ENCODE data around the gene ZBTB3.

GRCh38 chr11:62705880-62706849 is 47.8 kb downstream of the ZBTB3 start:
- TF ChIP-seq BRCA1 (CRISPR knock-in tag; IDR thresholded peaks at IDR 0.05) (no peak), ZBTB21 (CRISPR knock-in tag; IDR thresholded peaks at IDR 0.05) (no peak), POLR2A (IDR thresholded peaks at IDR 0.05; ENCODE audit: insufficient read depth in 1 of 2, low read depth in 2 of 2, low read length in 2 of 2) (peak in 1 of 2 experiments; percentile 74; a peak in 2 of 4 replicates), POLR2AphosphoS5 (IDR thresholded peaks at IDR 0.05; ENCODE audit: low read depth, low read length) (peak; percentile 66), EP300 (IDR thresholded peaks at IDR 0.05; ENCODE audit: low read depth in 2 of 2, low read length in 2 of 2) (no peak), EP300 (CRISPR knock-in tag; IDR thresholded peaks at IDR 0.05; ENCODE audit: borderline replicate concordance) (no peak)
- TF ChIP-seq, protein P1, sequence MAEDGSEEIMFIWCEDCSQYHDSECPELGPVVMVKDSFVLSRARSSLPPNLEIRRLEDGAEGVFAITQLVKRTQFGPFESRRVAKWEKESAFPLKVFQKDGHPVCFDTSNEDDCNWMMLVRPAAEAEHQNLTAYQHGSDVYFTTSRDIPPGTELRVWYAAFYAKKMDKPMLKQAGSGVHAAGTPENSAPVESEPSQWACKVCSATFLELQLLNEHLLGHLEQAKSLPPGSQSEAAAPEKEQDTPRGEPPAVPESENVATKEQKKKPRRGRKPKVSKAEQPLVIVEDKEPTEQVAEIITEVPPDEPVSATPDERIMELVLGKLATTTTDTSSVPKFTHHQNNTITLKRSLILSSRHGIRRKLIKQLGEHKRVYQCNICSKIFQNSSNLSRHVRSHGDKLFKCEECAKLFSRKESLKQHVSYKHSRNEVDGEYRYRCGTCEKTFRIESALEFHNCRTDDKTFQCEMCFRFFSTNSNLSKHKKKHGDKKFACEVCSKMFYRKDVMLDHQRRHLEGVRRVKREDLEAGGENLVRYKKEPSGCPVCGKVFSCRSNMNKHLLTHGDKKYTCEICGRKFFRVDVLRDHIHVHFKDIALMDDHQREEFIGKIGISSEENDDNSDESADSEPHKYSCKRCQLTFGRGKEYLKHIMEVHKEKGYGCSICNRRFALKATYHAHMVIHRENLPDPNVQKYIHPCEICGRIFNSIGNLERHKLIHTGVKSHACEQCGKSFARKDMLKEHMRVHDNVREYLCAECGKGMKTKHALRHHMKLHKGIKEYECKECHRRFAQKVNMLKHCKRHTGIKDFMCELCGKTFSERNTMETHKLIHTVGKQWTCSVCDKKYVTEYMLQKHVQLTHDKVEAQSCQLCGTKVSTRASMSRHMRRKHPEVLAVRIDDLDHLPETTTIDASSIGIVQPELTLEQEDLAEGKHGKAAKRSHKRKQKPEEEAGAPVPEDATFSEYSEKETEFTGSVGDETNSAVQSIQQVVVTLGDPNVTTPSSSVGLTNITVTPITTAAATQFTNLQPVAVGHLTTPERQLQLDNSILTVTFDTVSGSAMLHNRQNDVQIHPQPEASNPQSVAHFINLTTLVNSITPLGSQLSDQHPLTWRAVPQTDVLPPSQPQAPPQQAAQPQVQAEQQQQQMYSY (CRISPR knock-in tag; IDR thresholded peaks at IDR 0.05): no peak
- TF ChIP-seq, protein P2, sequence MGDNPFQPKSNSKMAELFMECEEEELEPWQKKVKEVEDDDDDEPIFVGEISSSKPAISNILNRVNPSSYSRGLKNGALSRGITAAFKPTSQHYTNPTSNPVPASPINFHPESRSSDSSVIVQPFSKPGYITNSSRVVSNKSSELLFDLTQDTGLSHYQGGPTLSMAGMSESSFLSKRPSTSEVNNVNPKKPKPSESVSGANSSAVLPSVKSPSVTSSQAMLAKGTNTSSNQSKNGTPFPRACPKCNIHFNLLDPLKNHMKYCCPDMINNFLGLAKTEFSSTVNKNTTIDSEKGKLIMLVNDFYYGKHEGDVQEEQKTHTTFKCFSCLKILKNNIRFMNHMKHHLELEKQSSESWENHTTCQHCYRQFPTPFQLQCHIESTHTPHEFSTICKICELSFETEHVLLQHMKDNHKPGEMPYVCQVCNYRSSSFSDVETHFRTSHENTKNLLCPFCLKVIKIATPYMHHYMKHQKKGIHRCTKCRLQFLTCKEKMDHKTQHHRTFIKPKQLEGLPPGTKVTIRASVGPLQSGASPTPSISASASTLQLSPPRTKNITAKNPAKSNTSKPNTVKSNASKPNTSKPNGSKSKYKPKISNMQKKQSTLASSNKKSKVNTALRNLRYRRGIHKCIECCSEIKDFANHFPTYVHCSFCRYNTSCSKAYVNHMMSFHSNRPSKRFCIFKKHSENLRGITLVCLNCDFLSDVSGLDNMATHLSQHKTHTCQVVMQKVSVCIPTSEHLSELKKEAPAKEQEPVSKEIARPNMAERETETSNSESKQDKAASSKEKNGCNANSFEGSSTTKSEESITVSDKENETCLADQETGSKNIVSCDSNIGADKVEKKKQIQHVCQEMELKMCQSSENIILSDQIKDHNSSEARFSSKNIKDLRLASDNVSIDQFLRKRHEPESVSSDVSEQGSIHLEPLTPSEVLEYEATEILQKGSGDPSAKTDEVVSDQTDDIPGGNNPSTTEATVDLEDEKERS (CRISPR knock-in tag; IDR thresholded peaks at IDR 0.05): no peak
- TF ChIP-seq, protein P3, sequence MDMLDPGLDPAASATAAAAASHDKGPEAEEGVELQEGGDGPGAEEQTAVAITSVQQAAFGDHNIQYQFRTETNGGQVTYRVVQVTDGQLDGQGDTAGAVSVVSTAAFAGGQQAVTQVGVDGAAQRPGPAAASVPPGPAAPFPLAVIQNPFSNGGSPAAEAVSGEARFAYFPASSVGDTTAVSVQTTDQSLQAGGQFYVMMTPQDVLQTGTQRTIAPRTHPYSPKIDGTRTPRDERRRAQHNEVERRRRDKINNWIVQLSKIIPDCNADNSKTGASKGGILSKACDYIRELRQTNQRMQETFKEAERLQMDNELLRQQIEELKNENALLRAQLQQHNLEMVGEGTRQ (IDR thresholded peaks at IDR 0.05; ENCODE audit: low read depth, low read length): no peak
- TF ChIP-seq, protein P3 (CRISPR knock-in tag; IDR thresholded peaks at IDR 0.05; ENCODE audit: borderline replicate concordance): no peak
- TF ChIP-seq, protein P4, sequence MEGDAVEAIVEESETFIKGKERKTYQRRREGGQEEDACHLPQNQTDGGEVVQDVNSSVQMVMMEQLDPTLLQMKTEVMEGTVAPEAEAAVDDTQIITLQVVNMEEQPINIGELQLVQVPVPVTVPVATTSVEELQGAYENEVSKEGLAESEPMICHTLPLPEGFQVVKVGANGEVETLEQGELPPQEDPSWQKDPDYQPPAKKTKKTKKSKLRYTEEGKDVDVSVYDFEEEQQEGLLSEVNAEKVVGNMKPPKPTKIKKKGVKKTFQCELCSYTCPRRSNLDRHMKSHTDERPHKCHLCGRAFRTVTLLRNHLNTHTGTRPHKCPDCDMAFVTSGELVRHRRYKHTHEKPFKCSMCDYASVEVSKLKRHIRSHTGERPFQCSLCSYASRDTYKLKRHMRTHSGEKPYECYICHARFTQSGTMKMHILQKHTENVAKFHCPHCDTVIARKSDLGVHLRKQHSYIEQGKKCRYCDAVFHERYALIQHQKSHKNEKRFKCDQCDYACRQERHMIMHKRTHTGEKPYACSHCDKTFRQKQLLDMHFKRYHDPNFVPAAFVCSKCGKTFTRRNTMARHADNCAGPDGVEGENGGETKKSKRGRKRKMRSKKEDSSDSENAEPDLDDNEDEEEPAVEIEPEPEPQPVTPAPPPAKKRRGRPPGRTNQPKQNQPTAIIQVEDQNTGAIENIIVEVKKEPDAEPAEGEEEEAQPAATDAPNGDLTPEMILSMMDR (CRISPR knock-in tag; IDR thresholded peaks at IDR 0.05): no peak
